PC-9 (cell line): ENCODE results near the gene KCTD7.
"Not testable (repeated sequence)": the region's sequence is repeated elsewhere in the genome, so short reads cannot be mapped to it uniquely, and the experiment has no call there.

Experiments
- CTCF ChIP-seq: fragments of 200-600 bp; sonication (generic); conservative IDR thresholded peaks from 2 replicates; pipeline ENCODE4 v1.6.1; 2017; ENCODE audit warnings: mixed run types, antibody characterized with exemption, mild to moderate bottlenecking, moderate library complexity
- EZH2 ChIP-seq: fragments of 200-600 bp; sonication (generic); IDR thresholded peaks from 2 replicates; pipeline ENCODE4 v1.8.0; 2017; ENCODE audit warnings: antibody characterized with exemption, low read depth

GRCh38 chr7:66635982-66636546 lies 7.4 kb downstream of the KCTD7 start:
- not testable (repeated sequence) for TF ChIP-seq EZH2, CTCF
